NCI-H1105 treated with DMSO at 0.1 percent for 48 hours (cell line): Measurements from ENCODE around the gene CAPRIN2.

Experiments used
- DNase-seq: peaks from one replicate; lab custom pipeline; 2025; lab: John Stamatoyannopoulos, UW

CAPRIN2 gene

DNA sequence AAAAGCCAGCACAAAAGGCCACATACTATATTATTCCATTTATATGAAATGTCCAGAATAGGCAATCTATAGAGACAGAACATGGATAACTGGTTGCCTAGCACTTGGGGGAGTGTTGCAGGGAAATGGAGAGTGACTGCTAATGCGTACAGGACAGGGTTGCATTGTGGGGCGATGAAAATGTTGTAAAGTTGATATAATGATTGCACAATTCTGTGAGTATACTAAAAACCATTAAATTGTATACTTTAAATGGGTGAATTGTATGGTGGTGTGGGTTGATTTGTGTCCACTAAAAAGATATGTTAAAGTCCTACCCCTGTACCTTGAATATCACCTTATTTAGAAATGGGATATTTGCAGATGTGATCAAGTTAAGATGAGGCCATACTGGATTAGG, 7.0 kb upstream of the CAPRIN2 start:
- DNase-seq = no peak

DNA sequence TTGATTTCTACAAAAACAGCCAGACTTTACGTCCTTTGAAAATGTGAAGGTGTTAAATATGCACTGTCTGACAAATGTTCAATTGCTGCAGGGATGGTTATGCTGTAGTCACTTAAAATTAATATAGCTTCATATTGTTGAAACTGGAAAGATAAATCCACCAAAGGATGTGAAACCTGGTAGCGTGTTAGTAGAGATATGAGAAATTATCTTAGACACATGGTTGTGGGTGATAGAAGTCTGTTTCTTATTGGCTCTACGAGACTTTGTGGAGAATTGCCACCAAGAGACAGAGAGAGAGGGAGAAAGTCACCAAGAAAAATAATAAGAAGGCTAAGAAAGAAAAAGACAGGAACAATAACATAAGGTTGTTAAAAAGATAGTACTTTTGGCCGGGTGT, 2.6 kb upstream of the CAPRIN2 start:
- DNase-seq = no peak

DNA sequence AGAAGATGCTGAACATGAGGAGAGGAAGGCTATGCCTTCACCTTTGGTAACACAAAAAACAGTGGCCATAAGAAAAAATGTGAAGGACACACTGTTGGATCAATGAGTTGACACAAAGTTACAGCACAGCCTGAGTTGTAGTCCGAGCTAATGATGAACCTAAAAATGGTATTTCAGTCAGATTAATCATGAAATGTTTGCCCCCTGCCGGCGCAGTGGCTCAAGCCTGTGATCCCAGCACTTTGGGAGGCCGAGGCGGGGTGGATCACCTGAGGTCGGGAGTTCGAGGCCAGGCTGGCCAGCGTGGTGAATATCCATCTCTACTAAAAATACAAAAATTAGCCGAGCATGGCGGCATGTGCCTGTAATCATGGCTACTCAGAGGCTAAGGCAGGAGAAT, 1.3 kb upstream of the CAPRIN2 start:
- DNase-seq = no peak

DNA sequence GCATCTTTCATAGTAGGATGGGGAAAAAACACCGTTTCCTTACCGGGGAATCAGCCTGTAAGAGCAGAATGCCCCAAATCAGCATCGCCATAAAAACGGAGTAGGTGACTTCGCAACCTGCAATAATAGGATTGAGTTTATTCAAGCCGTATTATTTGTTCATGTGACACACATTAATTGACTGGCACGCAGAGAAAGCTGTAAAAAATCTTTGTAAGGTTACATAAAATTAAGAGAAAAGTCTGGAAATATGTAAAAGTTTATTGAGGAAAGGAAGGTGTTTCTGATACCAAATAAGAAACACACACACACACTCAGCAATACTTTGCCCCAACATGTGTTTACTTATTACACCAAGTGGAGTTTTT, 628 bp upstream of the CAPRIN2 start:
- no peak for DNase-seq

DNA sequence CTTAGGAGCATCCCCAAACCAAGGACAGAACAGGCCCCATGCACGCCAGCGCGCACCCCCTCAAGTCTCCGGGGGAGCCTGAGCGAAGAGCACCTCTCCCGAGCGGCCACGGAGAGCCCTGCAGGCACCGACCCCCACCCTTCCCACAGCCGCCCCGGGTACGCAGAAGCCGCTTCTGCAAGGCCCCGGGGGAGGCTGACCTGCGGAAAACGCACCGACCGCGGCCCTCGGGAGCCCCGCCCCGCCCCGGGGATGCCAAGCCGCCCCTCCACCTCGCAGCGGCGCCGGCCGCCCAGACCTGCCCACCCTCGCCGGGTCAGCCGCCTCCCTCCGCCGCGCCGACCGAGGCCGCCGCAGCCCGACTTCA, 385 bp downstream of the CAPRIN2 start:
- no peak for DNase-seq

DNA sequence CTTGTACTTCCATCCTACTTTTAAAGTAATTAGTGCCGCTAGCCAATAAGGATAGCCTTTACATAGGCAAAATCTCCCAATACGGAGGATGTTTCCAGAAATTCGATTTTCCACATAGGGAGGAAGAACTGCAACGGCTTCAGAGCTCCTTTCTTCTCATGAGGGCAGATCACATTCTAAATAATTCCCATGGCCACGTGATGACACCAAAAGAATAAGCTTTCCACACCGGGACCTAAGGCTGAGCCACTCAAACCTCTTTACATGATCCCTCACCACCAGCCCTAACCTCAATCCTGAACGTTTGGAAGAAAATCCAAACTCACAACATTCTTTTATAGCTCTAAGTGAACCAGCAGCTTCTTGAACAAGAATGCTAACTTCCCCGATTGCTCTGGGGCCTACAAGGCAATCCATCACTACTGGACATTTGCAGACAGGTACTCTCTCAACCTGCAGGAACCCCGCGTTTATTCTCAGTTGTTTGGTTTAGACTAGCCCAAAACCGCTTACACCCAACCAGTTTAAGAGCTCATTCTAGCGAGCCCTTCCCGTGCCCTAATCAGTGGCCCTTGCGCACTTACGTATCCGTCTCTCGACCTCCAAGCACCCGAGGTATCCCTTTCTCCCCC, 884 bp downstream of the CAPRIN2 start:
- DNase-seq = peak; percentile 68

DNA sequence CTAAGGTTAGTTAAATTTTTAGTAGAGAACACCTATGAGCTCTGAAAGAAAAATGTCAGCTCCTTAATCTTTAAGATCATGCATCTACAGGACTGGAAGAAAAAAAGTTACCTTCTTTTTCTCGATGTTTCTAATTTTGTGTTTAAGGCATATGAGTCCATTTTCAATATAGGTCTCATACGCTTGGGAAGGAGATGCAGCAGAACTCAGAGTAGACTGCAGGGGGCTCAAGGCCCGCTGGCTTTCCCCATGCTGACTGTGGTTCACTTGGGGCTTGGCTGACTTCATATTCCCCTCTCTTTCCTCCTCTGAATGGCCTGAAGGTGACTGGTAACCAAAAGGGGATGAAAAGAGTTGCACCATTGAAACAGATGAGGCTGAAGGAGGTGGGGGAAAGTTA, 1.5 kb downstream of the CAPRIN2 start:
- DNase-seq = peak; percentile 36

DNA sequence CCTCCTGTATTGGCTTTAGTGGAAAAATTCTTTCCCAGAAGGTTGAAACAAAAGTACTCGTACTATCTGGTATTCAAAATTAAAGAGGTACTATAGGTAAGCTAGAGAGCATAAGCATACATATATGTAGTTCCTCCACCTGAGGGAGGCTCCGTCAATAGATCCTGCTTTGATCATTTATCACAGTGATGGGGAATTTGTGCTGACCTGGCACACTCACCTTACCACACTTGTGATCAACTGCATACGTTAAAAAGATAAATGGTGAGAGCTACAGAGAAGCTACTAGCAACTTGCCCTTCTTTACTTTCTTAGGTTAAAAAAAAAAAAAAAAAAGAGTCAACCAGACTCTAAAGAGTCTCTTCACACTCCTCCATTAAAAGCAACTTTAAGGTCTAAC, 2.5 kb downstream of the CAPRIN2 start:
- DNase-seq = no peak

DNA sequence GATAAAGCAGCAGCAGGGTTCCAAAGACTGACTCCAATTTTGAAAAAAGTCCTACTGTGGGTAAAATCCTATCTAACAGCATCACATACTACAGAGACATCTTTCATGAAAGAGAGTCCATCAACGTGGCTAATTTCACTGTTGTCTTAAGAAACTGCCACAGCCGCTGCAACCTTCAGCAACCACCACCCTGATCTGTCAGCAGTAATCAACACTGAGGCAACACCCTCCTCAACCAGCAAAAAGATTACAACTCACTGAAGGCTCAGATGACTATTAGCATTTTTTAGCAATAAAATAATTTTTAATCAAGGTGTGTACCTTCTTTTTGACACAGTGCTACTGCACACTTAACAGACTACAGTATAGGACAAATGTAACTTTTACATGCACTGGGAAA, 6.6 kb downstream of the CAPRIN2 start:
- DNase-seq = no peak

DNA sequence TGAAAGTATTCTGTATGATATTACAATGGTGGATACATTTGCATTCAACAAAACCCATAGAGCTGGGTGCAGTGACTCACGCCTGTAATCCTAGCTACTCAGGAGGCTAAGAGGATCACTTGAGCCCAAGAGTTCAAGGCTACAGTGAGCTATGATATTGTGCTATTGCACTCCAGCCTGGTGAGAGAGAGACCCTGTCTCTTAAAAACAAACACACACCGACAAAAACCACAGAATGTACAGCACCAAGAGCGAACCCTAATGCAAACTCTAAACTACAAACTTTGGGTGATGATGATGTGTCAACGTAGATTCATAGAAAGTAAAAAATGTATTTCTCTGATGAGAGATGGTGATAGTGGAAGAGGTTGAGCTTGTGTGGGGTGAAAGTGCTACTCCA, 8.6 kb downstream of the CAPRIN2 start:
- DNase-seq = no peak

DNA sequence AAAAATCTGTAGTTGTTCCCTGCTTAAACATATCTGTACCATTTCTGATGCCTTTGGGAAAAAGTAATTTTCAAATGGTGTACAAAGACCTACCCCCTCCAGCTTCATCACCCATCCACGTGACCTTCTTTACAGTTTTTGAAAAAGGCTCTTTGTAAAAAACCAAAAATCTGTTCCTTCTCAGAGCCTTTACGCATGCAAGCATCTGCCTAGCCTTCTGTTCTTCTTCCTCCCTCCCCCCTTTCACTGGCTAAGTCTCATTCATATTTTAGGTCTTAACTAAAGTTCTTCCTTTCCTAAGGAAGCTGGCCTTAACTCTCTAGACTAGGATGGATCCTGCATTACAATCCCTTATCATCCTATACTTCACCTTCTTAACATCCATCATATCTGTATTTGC, 10.4 kb downstream of the CAPRIN2 start:
- no peak for DNase-seq

DNA sequence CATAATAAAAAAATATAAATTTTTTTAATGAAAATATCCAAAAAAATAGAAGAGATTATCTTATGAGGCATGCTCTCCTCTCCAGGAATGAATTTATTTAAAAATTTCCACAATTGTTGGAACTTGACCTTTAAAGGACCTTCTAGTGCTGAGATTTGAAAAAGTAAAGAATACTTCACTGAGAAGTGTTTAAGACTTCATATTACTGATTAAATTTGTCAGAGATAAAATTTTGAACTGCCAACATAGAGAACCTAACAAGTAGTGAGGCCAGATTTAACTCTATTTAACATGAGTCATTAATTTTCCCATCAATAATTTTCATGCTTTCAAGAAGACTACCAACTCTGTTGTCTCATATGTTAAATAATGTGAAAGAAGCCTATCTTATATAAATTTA, 14.5 kb downstream of the CAPRIN2 start:
- DNase-seq = no peak

DNA sequence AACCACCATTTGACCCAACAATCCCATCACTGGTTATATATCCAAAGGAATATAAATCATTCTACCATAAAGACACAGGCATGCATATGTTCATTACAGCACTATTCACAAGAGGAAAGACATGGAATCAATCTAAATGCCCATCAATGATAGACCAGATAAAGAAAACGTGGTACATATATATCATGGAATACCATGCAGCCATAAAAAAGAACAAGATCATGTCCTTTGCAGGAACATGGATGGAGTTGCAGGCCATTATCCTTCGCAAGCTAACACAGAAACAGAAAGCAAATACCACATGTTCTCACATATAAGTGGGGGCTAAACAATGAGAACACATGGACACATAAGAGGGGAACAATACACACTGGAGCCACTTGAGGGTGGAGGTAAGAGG, 15.7 kb downstream of the CAPRIN2 start:
- DNase-seq = no peak

DNA sequence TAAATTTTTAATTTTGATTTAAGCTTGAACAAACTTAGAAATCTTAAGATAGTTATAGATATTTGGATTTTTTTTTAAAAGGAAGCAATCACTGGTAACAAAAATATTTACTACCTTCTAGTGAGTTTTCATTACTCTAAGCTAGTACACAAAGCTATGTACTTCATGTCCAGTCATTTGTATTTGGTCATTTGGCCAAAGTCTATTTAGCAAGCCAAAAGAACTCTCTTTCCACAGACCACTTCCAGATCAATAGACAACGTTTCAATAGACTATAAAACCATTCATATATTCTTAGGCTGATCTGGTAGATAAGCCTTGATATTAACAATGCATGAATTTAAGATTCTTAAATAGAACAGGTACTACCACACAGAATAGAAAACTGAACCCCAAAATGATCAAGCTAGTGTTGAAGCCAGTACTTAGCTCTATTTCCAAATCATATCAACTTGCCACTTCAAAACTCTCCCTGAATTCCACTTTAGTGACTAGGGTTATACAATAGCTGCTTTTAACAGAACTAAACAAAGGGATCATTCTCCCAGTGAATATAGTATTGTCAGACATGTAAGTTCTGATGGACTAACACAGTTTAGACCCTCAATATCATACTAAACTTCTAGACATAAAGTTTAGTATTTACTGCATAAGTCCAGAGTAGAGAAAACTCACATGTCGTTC, 21.7 kb downstream of the CAPRIN2 start:
- DNase-seq = no peak

DNA sequence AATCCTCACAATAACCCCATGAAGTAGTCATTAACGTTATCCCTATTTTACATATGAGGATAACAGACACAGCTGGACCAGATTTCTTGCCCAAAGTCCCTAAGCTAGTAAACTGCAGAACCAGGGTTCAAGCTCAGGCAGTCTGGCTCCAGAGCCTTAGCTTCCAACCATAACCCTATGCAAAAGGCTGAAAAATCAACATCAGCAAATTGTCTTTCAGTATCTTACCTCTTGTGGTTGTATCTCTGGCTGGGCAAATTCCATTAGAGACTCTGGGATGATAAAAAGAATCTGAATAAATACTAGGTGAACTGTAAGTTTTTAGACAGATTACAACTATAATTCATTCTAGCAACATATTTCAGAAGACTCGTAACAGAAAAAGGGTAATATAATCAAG, 24.7 kb downstream of the CAPRIN2 start:
- no peak for DNase-seq

DNA sequence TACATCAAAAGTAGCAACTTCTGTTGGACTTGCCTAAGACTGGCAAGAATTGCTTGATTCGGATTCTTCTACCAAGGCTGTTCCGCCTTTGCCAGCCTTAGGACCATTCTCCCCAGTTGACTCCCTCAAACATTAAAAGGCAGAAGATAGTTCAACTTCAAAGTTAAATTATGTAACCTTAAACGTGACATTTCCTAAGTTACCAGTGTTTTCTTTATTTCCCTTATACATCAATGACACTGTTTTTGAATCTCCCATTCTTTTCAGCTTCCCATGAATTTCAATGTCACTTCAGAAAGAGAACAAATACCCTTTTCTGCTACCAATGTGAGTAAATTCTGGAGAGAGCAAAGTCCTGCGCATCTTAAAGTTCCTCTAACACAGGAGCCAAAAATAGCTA, 25.2 kb downstream of the CAPRIN2 start:
- no peak for DNase-seq

DNA sequence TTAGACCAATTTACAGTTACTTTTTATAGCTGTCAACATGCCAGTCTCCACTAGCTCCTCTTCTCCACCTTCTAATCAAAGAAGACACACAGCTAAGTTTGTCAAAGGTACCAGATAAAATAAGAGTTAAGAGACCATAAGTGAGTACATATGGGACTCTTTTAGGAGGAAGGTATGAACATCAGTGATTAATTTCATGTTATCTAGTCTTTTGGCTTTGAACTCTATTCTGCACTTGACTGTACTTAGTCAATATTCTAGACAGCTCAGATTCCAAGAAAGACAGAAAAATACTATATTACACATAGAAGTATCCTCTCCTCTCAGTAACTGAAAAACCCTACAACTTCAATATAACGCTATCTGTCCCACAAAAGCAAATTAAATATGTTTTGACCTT, 28.1 kb downstream of the CAPRIN2 start:
- DNase-seq = no peak

DNA sequence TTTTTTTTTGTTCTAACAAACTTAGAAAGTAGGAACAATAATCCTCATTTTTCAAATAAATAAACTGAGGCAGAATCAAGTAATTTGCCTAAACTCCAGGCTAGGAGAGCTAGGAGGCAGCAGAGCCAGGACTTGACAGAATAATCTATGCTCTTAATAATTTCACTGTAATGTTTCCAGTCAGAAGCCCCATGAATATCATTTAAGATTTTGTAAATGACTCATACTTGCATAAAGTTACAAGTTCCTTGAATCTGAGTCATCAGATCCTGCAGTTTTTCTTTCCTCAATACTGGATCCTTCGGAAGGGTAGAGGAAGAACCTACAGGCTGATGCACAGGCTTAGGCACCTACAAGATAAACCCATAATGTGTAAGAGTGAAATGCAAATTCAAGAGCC, 29.0 kb downstream of the CAPRIN2 start:
- DNase-seq = no peak

DNA sequence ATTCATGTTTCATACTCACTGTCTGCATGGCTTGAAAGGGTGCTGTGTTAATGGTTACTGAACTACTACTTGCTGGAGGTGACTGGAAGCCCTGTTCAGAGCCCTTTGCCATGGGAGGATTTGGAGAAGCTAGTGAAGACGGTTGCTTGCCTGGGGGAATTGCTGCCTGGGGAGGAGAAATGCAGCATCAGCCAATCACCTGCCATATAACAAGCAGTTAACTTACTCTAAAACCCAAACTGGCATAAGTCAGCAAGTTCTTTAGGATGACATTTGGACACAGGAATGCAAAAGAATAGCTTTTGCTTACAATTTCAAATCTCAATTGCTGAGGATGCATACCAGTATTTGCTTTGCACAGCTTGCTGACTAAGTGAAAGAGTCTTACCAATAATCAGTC, 35.7 kb downstream of the CAPRIN2 start:
- no peak for DNase-seq

DNA sequence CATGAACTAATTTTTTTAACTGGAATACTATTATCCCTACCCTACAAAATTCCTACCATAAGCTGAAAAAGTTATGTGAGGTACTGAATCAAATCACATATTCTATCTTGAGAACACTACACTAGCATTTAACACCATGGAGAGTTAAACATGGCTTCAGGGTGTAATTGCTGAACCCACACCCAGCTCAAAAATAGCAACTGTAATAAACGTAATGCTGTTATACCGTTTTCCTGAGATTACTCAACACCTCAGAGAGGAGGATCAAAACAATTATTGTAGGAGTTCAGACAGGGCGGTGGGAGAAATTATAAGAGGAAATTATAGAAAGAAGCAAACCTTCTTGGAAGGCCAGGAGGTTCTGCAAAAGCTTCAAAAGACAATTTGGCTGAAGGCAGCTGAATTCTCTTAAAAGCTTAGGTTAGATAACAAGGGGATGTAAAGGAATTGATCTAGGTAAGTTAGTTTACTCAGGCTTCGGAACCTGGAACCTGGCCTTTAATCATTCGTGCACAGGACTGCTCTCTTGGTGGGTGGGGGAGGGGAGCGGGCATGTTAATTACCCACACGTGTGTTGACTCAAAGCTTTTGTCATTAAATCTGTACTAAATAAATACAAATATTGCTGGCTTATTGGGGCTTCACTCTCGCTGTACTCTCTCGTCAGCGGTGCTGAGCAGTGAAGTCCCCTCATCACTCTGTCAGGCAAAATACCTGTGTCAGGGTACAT, 47.0 kb downstream of the CAPRIN2 start:
- DNase-seq = no peak

DNA sequence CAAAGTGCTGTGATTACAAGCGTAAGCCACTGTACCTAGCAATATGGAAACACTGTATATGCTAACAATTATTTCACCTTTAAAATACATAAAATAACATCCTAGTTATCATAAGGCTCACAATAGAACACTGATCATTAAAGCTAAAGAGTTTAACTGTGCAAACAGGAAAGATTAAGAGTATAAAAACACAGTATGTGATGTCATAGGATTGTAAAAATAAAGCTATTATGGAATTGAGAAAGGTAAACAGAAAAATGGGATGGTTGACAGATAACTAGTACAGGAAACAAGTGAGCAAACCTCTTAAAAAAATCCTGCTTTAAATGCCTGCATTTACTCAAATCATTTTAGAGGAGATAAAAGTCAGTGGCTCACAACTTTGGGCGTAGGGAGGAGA, 48.3 kb downstream of the CAPRIN2 start:
- no peak for DNase-seq

DNA sequence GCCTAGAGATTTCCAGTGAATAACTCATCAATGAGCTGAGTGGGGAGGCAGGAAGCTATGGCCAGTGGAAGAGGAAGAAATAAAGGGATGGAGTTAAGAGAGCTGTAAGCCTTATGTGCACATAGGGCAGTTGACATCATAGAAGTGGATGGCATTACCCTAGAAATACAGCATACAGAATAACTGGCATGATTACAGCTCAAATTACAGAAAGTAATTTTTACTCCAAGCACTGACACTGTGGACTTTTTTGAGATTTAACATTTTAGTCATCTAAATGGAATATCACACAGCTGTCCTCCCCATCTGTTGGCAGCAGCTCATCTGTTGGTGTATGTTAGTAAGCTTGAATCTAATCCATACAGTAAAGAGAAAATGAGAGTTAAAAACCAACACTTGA, 53.7 kb downstream of the CAPRIN2 start:
- DNase-seq = no peak

DNA sequence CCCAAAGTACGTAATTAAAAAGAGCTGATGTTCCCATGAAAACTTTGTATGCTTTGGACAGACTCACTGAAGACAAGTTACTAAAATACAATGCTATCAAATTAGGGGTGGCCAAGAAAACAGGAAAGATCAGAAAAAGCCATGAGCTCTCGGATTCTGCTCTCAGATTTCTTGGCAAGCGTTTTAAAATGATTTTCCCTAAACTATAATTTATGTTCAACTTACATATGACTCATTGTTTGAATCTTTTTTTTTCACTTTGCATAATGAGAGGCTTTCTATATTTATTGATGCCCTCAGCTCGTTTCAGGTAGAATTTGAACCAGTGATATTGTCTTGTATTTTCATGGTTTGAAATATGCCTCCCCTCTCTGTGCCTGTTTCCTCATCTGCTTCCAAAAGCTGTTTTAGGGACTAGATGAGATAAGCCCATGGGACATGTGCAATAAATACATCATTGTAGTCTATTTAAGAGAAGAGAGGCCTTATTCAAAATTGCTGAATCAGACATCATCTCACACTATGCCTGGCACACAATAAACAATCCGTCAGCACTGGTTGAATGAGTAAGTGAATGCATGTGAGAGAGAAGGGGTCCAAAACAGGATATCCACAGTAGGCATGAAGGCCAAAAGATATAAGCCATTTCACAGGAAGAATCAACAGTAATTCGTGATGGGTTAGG, 54.4 kb downstream of the CAPRIN2 start:
- DNase-seq = no peak
